H1 (cell line): ENCODE data around the gene EPM2A. TPM values are rescaled to one million over a fixed set of nuclear protein-coding genes. Genes with fewer than 3 reads are reported as not detected.

ENCODE experiments used
- CTCF ChIA-PET: fragments of 300-600 bp; sonication (Branson Sonifier 250); formaldehyde crosslinking; loops from one replicate; lab custom pipeline; 2021; ENCODE audit not compliant: partially characterized antibody; lab: Charles Lee
- POLR2A ChIA-PET: fragments of 300-600 bp; sonication (Branson Sonifier 250); formaldehyde crosslinking; loops from one replicate; lab custom pipeline; 2021; ENCODE audit warnings: inconsistent platforms; ENCODE audit not compliant: partially characterized antibody; lab: Charles Lee
- DNase-seq, 2 experiments: peaks; one replicate each; pipeline versions ENCODE4 v3.0.0 to v3.0.0-alpha.2; 2010 to 2022; ENCODE audit warnings: low spot score in 2 of 2, low read depth in 1 of 2, mixed read lengths in 1 of 2
- FAIRE-seq: peaks from 2 replicates; lab custom pipeline; 2011; peaks lifted over from hg19 to GRCh38; lab: Jason Lieb, UNC
- H2AFZ ChIP-seq: 2 replicates; pipeline ENCODE4 v1.8.1; 2012; ENCODE audit warnings: low read length, inconsistent platforms
- H2AK5ac ChIP-seq: 2 replicates; pipeline ENCODE4 v1.6.1; 2013; ENCODE audit warnings: low read depth, low read length
- H2BK120ac ChIP-seq: replicated peaks from 2 replicates; pipeline ENCODE3; 2013; ENCODE audit warnings: low read depth, low read length, inconsistent platforms
- H2BK12ac ChIP-seq: 2 replicates; pipeline ENCODE4 v1.6.1; 2013; ENCODE audit warnings: low read depth, low read length
- H2BK15ac ChIP-seq: 2 replicates; pipeline ENCODE4 v1.6.1; 2013; ENCODE audit warnings: low read length
- H2BK20ac ChIP-seq: 2 replicates; pipeline ENCODE4 v1.6.1; 2013; ENCODE audit warnings: low read length
- H2BK5ac ChIP-seq: 2 replicates; pipeline ENCODE4 v1.6.1; 2013; ENCODE audit warnings: low read depth, low read length
- H3K14ac ChIP-seq: 2 replicates; pipeline ENCODE4 v1.6.1; 2013; ENCODE audit warnings: inconsistent platforms; ENCODE audit not compliant: insufficient read length
- H3K18ac ChIP-seq: 2 replicates; pipeline ENCODE4 v1.6.1; 2013; ENCODE audit warnings: low read length; ENCODE audit errors: extremely low read depth
- H3K23ac ChIP-seq: 2 replicates; pipeline ENCODE4 v1.6.1; 2013; ENCODE audit warnings: inconsistent platforms; ENCODE audit not compliant: insufficient read length
- H3K23me2 ChIP-seq: 2 replicates; pipeline ENCODE4 v1.6.1; 2013; ENCODE audit warnings: low read depth, low read length
- H3K27ac ChIP-seq: 2 replicates; pipeline ENCODE4 v1.6.1; 2011; ENCODE audit warnings: low read depth, low read length, inconsistent platforms
- H3K27me3 ChIP-seq, 4 experiments: replicated peaks in 1 of 4; 1 replicate in 1 of 4; 2 replicates in 3 of 4; pipeline versions ENCODE4 v1.6.1 to v1.8.1; 2011 to 2013; ENCODE audit warnings: low read length in 3 of 4, mild to moderate bottlenecking in 3 of 4, inconsistent platforms in 2 of 4, mixed read lengths in 2 of 4, moderate library complexity in 1 of 4; ENCODE audit not compliant: control insufficient read depth in 3 of 4, insufficient read depth in 3 of 4; ENCODE audit errors: extremely low read depth in 1 of 4
- H3K36me3 ChIP-seq, 4 experiments: 2 replicates each; pipeline versions ENCODE4 v1.6.1 to v1.8.1; 2011 to 2013; ENCODE audit warnings: mild to moderate bottlenecking in 4 of 4, low read length in 3 of 4, moderate library complexity in 2 of 4, control low read depth in 1 of 4, inconsistent platforms in 1 of 4; ENCODE audit not compliant: insufficient read depth in 4 of 4, control insufficient read depth in 2 of 4
- H3K4ac ChIP-seq: replicated peaks from 2 replicates; pipeline ENCODE3; 2013; ENCODE audit warnings: low read length, low read depth, mixed read lengths, inconsistent platforms; ENCODE audit not compliant: insufficient read length
- H3K4me1 ChIP-seq, 4 experiments: replicated peaks in 1 of 4; 1 replicate in 1 of 4; 2 replicates in 3 of 4; pipeline versions ENCODE4 v1.6.1 to v1.8.1; 2011 to 2013; ENCODE audit warnings: low read length in 3 of 4, inconsistent platforms in 2 of 4, mixed read lengths in 1 of 4; ENCODE audit not compliant: insufficient read depth in 4 of 4, control insufficient read depth in 3 of 4
- H3K4me2 ChIP-seq, 2 experiments: 2 replicates each; pipeline versions ENCODE4 v1.6.1 to v1.8.1; 2011 to 2013; ENCODE audit warnings: low read depth in 2 of 2, low read length in 2 of 2, control low read depth in 1 of 2, inconsistent platforms in 1 of 2, mild to moderate bottlenecking in 1 of 2; ENCODE audit not compliant: insufficient read depth in 1 of 2
- H3K4me3 ChIP-seq, 4 experiments: fragments of 200-600, 300-600 bp in 1 of 4; sonication (generic), shearing (Covaris generic), sonication (Bioruptor Twin) in 1 of 4; 2 replicates each; pipeline versions ENCODE4 v1.5.1 to v1.8.1; 2011 to 2016; ENCODE audit warnings: low read length in 4 of 4, low read depth in 3 of 4, control low read depth in 2 of 4, inconsistent platforms in 2 of 4, mild to moderate bottlenecking in 2 of 4, mixed read lengths in 1 of 4, moderate library complexity in 1 of 4; ENCODE audit not compliant: insufficient read depth in 2 of 4; ENCODE audit errors: extremely low read depth in 1 of 4
- H3K56ac ChIP-seq: replicated peaks from 2 replicates; pipeline ENCODE3; 2013; ENCODE audit warnings: low read depth, mild to moderate bottlenecking, mixed read lengths, low read length, inconsistent platforms; ENCODE audit not compliant: insufficient read length
- H3K79me1 ChIP-seq: 2 replicates; pipeline ENCODE4 v1.6.1; 2013; ENCODE audit warnings: low read depth, low read length, control low read depth
- H3K79me2 ChIP-seq, 2 experiments: 2 replicates each; pipeline versions ENCODE4 v1.6.1 to v1.8.1; 2012 to 2013; ENCODE audit warnings: low read length in 2 of 2, mild to moderate bottlenecking in 2 of 2, inconsistent platforms in 1 of 2; ENCODE audit not compliant: insufficient read depth in 2 of 2, control insufficient read depth in 1 of 2
- H3K9ac ChIP-seq, 4 experiments: replicated peaks in 1 of 4; 1 replicate in 1 of 4; 2 replicates in 3 of 4; pipeline versions ENCODE4 v1.6.1 to v1.8.1; 2011 to 2013; ENCODE audit warnings: low read depth in 3 of 4, low read length in 3 of 4, control low read depth in 2 of 4, mild to moderate bottlenecking in 2 of 4, moderate library complexity in 2 of 4, inconsistent platforms in 1 of 4; ENCODE audit errors: extremely low read depth in 1 of 4
- H3K9me3 ChIP-seq, 2 experiments: 2 replicates each; pipeline versions ENCODE4 v1.6.1 to v1.8.1; 2012 to 2013; ENCODE audit warnings: mild to moderate bottlenecking in 2 of 2, moderate library complexity in 2 of 2, control low read depth in 1 of 2, inconsistent platforms in 1 of 2, low read depth in 1 of 2, low read length in 1 of 2, mixed read lengths in 1 of 2; ENCODE audit not compliant: insufficient read depth in 2 of 2
- H4K20me1 ChIP-seq, 2 experiments: replicated peaks in 1 of 2; 2 replicates each; pipeline versions ENCODE3 to v1.8.1; 2011 to 2013; ENCODE audit warnings: inconsistent platforms in 2 of 2, low read length in 2 of 2, mild to moderate bottlenecking in 1 of 2; ENCODE audit not compliant: insufficient read depth in 2 of 2, control insufficient read depth in 1 of 2
- H4K5ac ChIP-seq: 2 replicates; pipeline ENCODE4 v1.6.1; 2013; ENCODE audit warnings: low read length, low read depth, mixed read lengths, inconsistent platforms; ENCODE audit not compliant: insufficient read length
- H4K8ac ChIP-seq: 2 replicates; pipeline ENCODE4 v1.8.0; 2013; ENCODE audit warnings: mild to moderate bottlenecking, moderate library complexity, low read length, inconsistent platforms; ENCODE audit not compliant: insufficient read depth; ENCODE audit errors: extremely low read depth
- H4K91ac ChIP-seq: replicated peaks from 2 replicates; pipeline ENCODE3; 2013; ENCODE audit warnings: low read length, mixed read lengths, inconsistent platforms; ENCODE audit not compliant: insufficient read length
- KDM4A ChIP-seq: IDR thresholded peaks from one replicate; pipeline ENCODE4 v1.7.1; 2012; ENCODE audit warnings: low read depth, mild to moderate bottlenecking, moderate library complexity, low read length, inconsistent platforms; ENCODE audit not compliant: severe bottlenecking
- RAD21 ChIP-seq, 2 experiments: IDR thresholded peaks in 1 of 2; conservative IDR thresholded peaks in 1 of 2; 2 replicates each; pipeline ENCODE4 v1.6.1; 2011; ENCODE audit warnings: low read depth in 2 of 2, low read length in 2 of 2, improper control_type of control experiment in 1 of 2, inconsistent platforms in 1 of 2, mild to moderate bottlenecking in 1 of 2, moderate library complexity in 1 of 2
- SIX5 ChIP-seq: IDR thresholded peaks from 2 replicates; pipeline ENCODE4 v1.6.1; 2011; ENCODE audit warnings: mild to moderate bottlenecking, low read depth, low read length
- SP1 ChIP-seq: IDR thresholded peaks from 2 replicates; pipeline ENCODE4 v1.6.1; 2011; ENCODE audit warnings: low read depth, low read length
- SUZ12 ChIP-seq: fragments of 200-600 bp; sonication (generic); IDR thresholded peaks from 2 replicates; pipeline ENCODE4 v1.6.1; 2012; ENCODE audit warnings: mild to moderate bottlenecking, inconsistent platforms, low read length, moderate library complexity, mixed read lengths
- TAF1 ChIP-seq: IDR thresholded peaks from 2 replicates; pipeline ENCODE4 v1.6.1; 2011; ENCODE audit warnings: mild to moderate bottlenecking, low read depth, low read length
- WGBS, 2 experiments: shearing (Covaris generic) in 1 of 2; methylation state at CpG; one replicate each; pipeline versions ENCODE4 v1.1.6 to v1.1.7; 2013 to 2015; ENCODE audit warnings: low lambda C conversion rate in 2 of 2, mixed read lengths in 2 of 2, inconsistent platforms in 1 of 2, low coverage in 1 of 2, missing lambda C conversion rate in 1 of 2; ENCODE audit not compliant: insufficient replicate concordance in 2 of 2, insufficient coverage in 1 of 2, insufficient read length in 1 of 2; ENCODE audit errors: extremely low coverage in 1 of 2, missing lambda C conversion rate in 1 of 2; 5-methylcytosine and 5-hydroxymethylcytosine counted together
- polyA plus RNA-seq, 7 experiments: library from polyadenylated mRNA; depleted of rRNA in 3 of 7; stranded (reverse) in 5 of 7; unstranded in 2 of 7; fragments of >200 nt in 5 of 7; fragments of 200-250 nt in 2 of 7; gene quantifications; 1 replicate in 5 of 7; 2 replicates in 1 of 7; 4 replicates in 1 of 7; pipeline versions ENCODE4 v1.2.1 to v1.2.3, GENCODE V29; 2011 to 2013; ENCODE audit warnings: missing spikeins in 2 of 7, mixed read lengths in 2 of 7
- total RNA-seq: library from RNA; stranded (reverse); fragmentation: NEBNext Ultra II Directional; extraction: Animal tissue kit (Norgen Biotek cat#: 25700); gene quantifications from 2 replicates; pipeline ENCODE4 v1.2.1, GENCODE V29; 2021

Gene EPM2A
- total and polyA plus RNA-seq, 2 of the 8 experiments (the other 6 are each of a cell fraction or from before 2014, with no cell fraction given): 2.3 to 6.2 TPM

GRCh38 chr6:145681965-145682364 lies 53.4 kb downstream of the EPM2A start:
- no peak overlapping the region for H4K5ac ChIP-seq
- no peak overlapping the region for H2BK20ac ChIP-seq
- H3K79me2 ChIP-seq: no peaks in the 10 kb centered on the region
- H3K4me3 ChIP-seq: no peak overlapping the region
- ChIA-PET CTCF (no interaction called here), POLR2A (no interaction called here)
- no peak overlapping the region for H3K23ac ChIP-seq
- no peak overlapping the region for H4K91ac ChIP-seq
- H3K18ac ChIP-seq: no peak overlapping the region
- WGBS, 2 experiments: 80% methylated on average over 9 of the region's 9 CpGs; no CpG with 5 or more reads in 1 of the 2 experiments
- no peak overlapping the region for H3K9ac ChIP-seq
- H3K4me2 ChIP-seq: no peak overlapping the region
- no peak overlapping the region for H3K4ac ChIP-seq
- H3K4me1 ChIP-seq: no peaks in the 10 kb centered on the region
- DNase-seq (no peak), FAIRE-seq (no peak)
- H3K14ac ChIP-seq: no peak overlapping the region
- no peaks in the 10 kb centered on the region for H4K20me1 ChIP-seq
- peaks cover 8 to 9% of the 10 kb centered on the region in 2 experiments; a peak in 2 of 4 replicates for H3K9me3 ChIP-seq
- H3K36me3 ChIP-seq: peaks cover 0 to 6% (median 3%) of the 10 kb centered on the region in 4 experiments; a peak in 3 of 8 replicates
- no peak overlapping the region for H2BK5ac ChIP-seq
- H3K79me1 ChIP-seq: no peaks in the 10 kb centered on the region
- H2BK15ac ChIP-seq: no peak overlapping the region
- no peak overlapping the region for H4K8ac ChIP-seq
- H3K27ac ChIP-seq: no peak overlapping the region
- no peaks in the 10 kb centered on the region for H3K27me3 ChIP-seq
- no peak overlapping the region for H2BK12ac ChIP-seq
- H2BK120ac ChIP-seq: no peak overlapping the region
- H3K23me2 ChIP-seq: no peaks in the 10 kb centered on the region
- H2AK5ac ChIP-seq: no peak overlapping the region
- no peak overlapping the region for H2AFZ ChIP-seq
- H3K56ac ChIP-seq: no peak overlapping the region
- TF ChIP-seq SIX5: no peak
- TF ChIP-seq KDM4A: no peak
- no peak for TF ChIP-seq SUZ12
- TF ChIP-seq TAF1: no peak
- no peak for TF ChIP-seq RAD21 (IDR thresholded peaks at IDR 0.05 in 1 of 2, conservative IDR thresholded peaks at IDR 0.05 in 1 of 2; ENCODE audit: low read depth in 2 of 2, low read length in 2 of 2)
- TF ChIP-seq SP1: no peak
